HepG2 (cell line): Measurements from ENCODE around the gene TSNAXIP1. TPM values are rescaled to one million over a fixed set of nuclear protein-coding genes. Genes with fewer than 3 reads are reported as not detected.
A peak's percentile ranks its signal among the peaks of the same experiment; 100 is the strongest.

ENCODE experiments used
- BATF2 ChIP-seq: sonication (generic); formaldehyde crosslinking; IDR thresholded peaks from 2 replicates; pipeline ENCODE4 v1.8.0; 2022; ENCODE audit warnings: mild to moderate bottlenecking, missing genetic modification reagents, moderate library complexity
- ETS1 ChIP-seq: sonication (generic); formaldehyde crosslinking; IDR thresholded peaks from 2 replicates; pipeline ENCODE4 v1.4.0; 2020; ENCODE audit warnings: missing genetic modification reagents
- FOXO1 ChIP-seq: sonication (generic); formaldehyde crosslinking; IDR thresholded peaks from 2 replicates; pipeline ENCODE4 v1.4.0; 2020; ENCODE audit warnings: missing genetic modification reagents
- FOXO4 ChIP-seq: sonication (generic); formaldehyde crosslinking; conservative IDR thresholded peaks from 2 replicates; pipeline ENCODE4 v1.8.1; 2023; ENCODE audit warnings: missing genetic modification reagents
- KIAA2018 ChIP-seq: sonication (generic); formaldehyde crosslinking; IDR thresholded peaks from 2 replicates; pipeline ENCODE4 v1.5.0; 2020; ENCODE audit warnings: mild to moderate bottlenecking, missing genetic modification reagents, borderline replicate concordance
- MLXIP ChIP-seq: sonication (generic); formaldehyde crosslinking; IDR thresholded peaks from 2 replicates; pipeline ENCODE4 v1.9.0; 2021; ENCODE audit warnings: missing genetic modification reagents, borderline replicate concordance
- SMAD3 ChIP-seq: sonication (generic); formaldehyde crosslinking; IDR thresholded peaks from 2 replicates; pipeline ENCODE4 v1.4.0; 2020; ENCODE audit warnings: missing genetic modification reagents
- TCF12 ChIP-seq, 2 experiments: fragments of 450-650 bp in 1 of 2; sonication (generic) in 1 of 2; formaldehyde crosslinking in 1 of 2; IDR thresholded peaks; 2 replicates each; pipeline versions ENCODE4 v1.6.1 to v1.8.0; 2017 to 2022; ENCODE audit warnings: antibody characterized with exemption in 1 of 2, mild to moderate bottlenecking in 1 of 2, missing genetic modification reagents in 1 of 2, moderate library complexity in 1 of 2
- TCF7L2 ChIP-seq: IDR thresholded peaks from 2 replicates; pipeline ENCODE4 v1.6.1; 2011; ENCODE audit warnings: mild to moderate bottlenecking, low read depth, low read length, moderate library complexity
- TEAD2 ChIP-seq: sonication (generic); formaldehyde crosslinking; IDR thresholded peaks from 2 replicates; pipeline ENCODE4 v1.9.0; 2021; ENCODE audit warnings: missing genetic modification reagents
- ZNF232 ChIP-seq: sonication (generic); formaldehyde crosslinking; IDR thresholded peaks from 2 replicates; pipeline ENCODE4 v1.4.0; 2020; ENCODE audit warnings: missing genetic modification reagents, borderline replicate concordance
- ZNF354B ChIP-seq: sonication (generic); formaldehyde crosslinking; IDR thresholded peaks from 2 replicates; pipeline ENCODE4 v1.8.0; 2022; ENCODE audit warnings: mild to moderate bottlenecking, missing genetic modification reagents
- ZNF451 ChIP-seq: sonication (generic); formaldehyde crosslinking; IDR thresholded peaks from 2 replicates; pipeline ENCODE4 v1.5.0; 2020; ENCODE audit warnings: mild to moderate bottlenecking, missing genetic modification reagents
- ZNF761 ChIP-seq: sonication (generic); formaldehyde crosslinking; conservative IDR thresholded peaks from 2 replicates; pipeline ENCODE4 v1.4.0; 2020; ENCODE audit warnings: mild to moderate bottlenecking, missing genetic modification reagents
- polyA plus RNA-seq, 8 experiments: library from polyadenylated mRNA; depleted of rRNA in 3 of 8; stranded (reverse) in 7 of 8; unstranded in 1 of 8; fragments of >200 nt; fragmentation: Illumina TruSeq in 4 of 8; extraction: Trizol in 4 of 8; gene quantifications; 2 replicates each; pipeline versions ENCODE4 v1.2.1 to v1.2.3, GENCODE V29; 2011 to 2016; ENCODE audit warnings: low read depth in 4 of 8, missing spikeins in 1 of 8, mixed read lengths in 1 of 8; ENCODE audit not compliant: insufficient read depth in 1 of 8
- total RNA-seq, 5 experiments: library from RNA; depleted of rRNA; stranded (reverse); fragments of >200 nt; fragmentation: Illumina TruSeq; extraction: Trizol; gene quantifications; 2 replicates each; pipeline ENCODE4 v1.2.3, GENCODE V29; 2016; ENCODE audit warnings: low read depth in 1 of 5

Gene TSNAXIP1
- total and polyA plus RNA-seq, 2 of the 13 experiments (the other 11 are each of a cell fraction or from before 2014, with no cell fraction given), result 0.37 to 0.86 TPM

- TF ChIP-seq FOXO4 (CRISPR knock-in tag) (0 out of 2 replicates have a peak, but pooled peaks have one; percentile 61), TEAD2 (CRISPR knock-in tag) (no peak), ETS1 (CRISPR knock-in tag) (no peak), ZNF232 (CRISPR knock-in tag) (no peak), ZNF761 (CRISPR knock-in tag) (no peak), FOXO1 (CRISPR knock-in tag) (no peak), ZNF451 (no peak), TCF7L2 (no peak), ZNF354B (no peak), MLXIP (CRISPR knock-in tag) (no peak), BATF2 (CRISPR knock-in tag) (no peak), KIAA2018 (CRISPR knock-in tag) (no peak), SMAD3 (CRISPR knock-in tag) (no peak), TCF12 (IDR thresholded peaks at IDR 0.05) (no peak), TCF12 (CRISPR knock-in tag; IDR thresholded peaks at IDR 0.05) (no peak)
Observed at GRCh38 chr16:67805718-67806427, 816 bp upstream of the TSNAXIP1 start (continued).
